Activated T-helper 1 cell treated with Interleukin-2 at 50 U/mL for 16 hours (primary cell): Measurements from ENCODE around the gene TTC32.
"Not testable (repeated sequence)": the region's sequence is repeated elsewhere in the genome, so short reads cannot be mapped to it uniquely, and the experiment has no call there.

Source experiments
- DNase-seq: peaks from one replicate; pipeline ENCODE4 v3.0.0-alpha.2; 2020; ENCODE audit warnings: low read depth

Gene TTC32

GRCh38 chr2:19899985-19900930, 1.5 kb downstream of the TTC32 start:
- DNase-seq = no peak

GRCh38 chr2:19898592-19899329, 3.0 kb downstream of the TTC32 start:
- DNase-seq = no peak

- DNase-seq = no peak
Observed at GRCh38 chr2:19897623-19898245, 4.0 kb downstream of the TTC32 start.

- no peak for DNase-seq
Observed at GRCh38 chr2:19895535-19895934, 6.2 kb downstream of the TTC32 start.

DNA sequence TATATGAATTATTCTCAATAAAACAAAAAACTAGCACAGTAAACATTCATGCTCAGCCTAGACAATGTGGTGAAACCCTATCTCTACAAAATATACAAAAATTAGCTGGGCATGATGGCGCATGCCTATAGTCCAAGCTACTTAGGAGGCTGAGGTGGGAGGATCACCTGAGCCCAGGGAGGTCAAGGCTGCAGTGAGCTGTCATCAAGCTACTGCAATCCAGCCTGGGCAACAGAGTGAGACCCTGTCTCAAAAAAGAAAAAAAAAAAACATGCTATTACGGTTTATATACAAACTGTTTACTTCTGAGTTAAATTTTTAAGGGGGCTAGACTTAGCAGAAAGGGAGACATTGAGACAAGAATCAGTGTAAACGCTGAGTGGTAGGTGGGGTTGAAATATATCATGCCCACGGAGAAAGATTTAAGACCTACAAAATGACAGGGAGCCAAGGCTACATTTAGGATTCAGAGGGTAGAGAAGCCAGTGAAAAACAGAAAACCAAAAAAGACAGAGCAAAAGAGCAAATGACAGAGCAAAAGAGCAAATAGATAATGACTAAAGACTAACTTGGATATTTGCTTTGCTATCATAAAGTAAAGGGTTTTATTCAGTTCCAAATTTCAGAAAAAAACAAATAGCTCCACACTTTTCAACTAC, 7.5 kb downstream of the TTC32 start:
- DNase-seq = no peak

DNA sequence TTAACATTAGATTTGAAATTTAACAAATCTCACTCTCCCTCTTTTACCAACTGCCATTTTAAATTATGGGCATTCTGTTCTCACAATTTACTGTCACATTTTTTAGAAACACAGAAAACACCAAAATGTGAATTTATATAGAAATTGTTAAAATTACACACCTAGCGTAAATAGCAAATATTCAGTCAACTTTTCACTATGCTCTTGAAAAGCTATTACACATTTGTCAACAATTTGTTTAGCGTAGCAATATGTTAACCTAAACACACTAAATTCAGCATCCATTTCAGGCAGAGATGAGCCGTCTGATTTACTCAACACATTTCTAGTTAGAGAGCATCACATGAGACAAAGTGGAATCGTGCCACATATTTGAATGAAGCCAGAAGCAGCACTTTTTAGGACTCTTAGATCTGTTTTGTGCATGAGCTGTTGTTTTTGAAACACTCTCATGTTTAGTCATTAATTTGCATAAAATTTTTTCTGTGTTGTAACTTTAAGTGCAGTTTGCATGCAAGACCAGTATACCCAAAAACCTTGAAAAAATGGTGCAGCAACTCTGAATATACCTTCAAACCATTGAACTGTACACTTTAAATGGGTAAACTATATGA, 8.2 kb downstream of the TTC32 start:
- no peak for DNase-seq

- DNase-seq = not testable (repeated sequence)
Observed at GRCh38 chr2:19891971-19892370, 9.8 kb downstream of the TTC32 start.

DNA sequence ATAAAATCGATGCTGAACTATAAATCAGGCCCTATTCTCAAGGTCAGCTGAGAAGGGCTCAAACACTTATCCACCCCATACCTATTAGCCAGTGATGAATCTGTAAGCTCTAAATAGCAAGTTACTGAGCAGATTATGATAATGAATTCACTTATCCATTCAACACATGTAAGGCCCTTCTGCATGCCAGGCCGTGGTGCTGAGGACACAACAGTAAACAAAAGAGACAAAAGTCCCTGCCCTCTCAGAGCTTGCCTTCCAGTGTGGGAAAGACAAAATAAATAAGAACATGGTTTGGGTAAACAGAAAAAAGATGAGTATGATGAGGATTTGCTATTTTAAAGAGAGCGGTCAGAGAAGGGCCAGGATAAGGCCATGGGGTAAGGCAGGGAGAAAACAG, 11.7 kb downstream of the TTC32 start:
- no peak for DNase-seq

DNA sequence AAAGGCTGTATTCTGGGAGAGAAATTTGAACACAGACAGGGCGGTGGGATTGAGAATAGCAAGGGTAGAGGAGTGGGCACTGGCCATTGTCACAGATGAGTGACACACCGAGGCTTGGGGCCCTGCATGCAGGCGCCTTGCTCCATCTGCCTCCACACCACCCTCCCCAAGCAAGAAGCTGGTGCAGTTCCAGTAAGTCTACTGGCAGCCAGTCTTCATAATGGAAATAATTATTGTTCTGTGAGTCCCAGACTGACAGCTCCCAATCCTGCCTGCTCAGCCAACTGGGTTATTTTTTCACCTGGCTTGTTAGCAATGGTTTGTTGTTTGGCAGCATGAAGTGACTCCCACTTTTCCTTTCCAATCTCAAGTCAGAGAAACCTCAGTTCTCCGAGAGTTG, 13.0 kb downstream of the TTC32 start:
- DNase-seq = no peak

GRCh38 chr2:19887510-19887909, 14.3 kb downstream of the TTC32 start:
- no peak for DNase-seq

DNA sequence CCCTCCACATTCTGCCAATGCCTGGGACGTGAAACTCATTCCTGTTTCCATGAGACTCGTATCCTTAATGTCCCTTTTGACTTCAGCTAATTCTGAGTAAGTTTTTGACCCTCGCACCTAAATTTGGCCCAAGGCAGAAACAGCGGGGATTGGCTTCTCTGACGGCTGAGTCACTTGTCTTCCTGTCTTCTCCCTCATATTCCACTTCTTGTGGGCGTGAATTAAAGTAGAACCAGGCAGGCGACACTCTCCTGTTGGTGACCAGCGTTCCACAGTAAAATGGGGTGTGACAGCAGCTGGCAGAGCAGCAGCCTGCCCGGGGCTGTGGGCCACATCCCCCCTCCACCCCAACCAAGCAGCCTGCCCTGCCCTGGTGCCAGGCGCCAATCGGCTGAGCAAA, 15.5 kb downstream of the TTC32 start:
- no peak for DNase-seq

- no peak for DNase-seq
Observed at GRCh38 chr2:19885791-19886190, 16.0 kb downstream of the TTC32 start.

GRCh38 chr2:19883971-19884720, 17.6 kb downstream of the TTC32 start:
- DNase-seq = no peak

DNA sequence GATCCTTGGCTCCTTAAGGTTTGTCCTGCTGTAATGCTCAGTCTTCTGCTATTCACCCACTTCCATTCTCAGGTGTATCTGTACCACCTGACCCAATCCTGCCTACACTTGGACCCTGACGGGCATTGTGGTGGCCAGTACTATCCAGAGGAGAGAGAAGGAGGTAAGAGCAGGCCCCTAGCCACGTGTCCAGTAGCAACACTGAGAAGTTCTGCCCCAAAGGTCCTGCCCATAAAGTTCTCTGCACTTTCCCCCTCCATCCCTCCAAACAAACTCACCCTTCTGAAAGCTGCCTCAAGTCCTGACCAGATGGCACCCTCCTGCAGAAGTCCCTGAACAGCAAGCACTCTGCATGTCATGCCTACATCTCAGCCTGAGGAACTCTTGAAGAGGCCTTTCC, 18.3 kb downstream of the TTC32 start:
- no peak for DNase-seq

DNA sequence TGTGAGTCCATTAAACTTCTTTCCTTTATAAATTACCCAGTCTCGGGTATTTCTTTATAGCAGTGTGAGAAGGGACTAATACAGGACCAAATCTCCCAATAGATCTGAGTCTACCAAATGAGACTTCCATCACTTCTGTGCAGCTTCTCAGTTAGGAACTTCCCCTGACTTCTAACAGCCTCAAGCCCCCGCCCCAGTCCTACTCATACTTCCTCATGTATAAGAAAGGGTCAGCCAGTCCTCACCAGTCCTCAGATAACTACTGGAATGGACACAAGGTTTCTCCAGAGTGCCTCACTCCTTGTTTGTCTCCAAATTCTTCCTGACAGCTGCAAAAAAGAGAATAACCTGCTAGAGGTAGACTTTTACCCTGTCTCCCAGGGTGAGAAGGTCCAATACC, 19.5 kb downstream of the TTC32 start:
- DNase-seq = no peak

- DNase-seq = no peak
Observed at GRCh38 chr2:19881908-19882265, 19.9 kb downstream of the TTC32 start.

GRCh38 chr2:19881221-19881907, 20.4 kb downstream of the TTC32 start:
- DNase-seq = no peak

- DNase-seq = not testable (repeated sequence)
Observed at GRCh38 chr2:19880191-19880590, 21.6 kb downstream of the TTC32 start.

- DNase-seq = no peak
Observed at GRCh38 chr2:19879120-19879519, 22.7 kb downstream of the TTC32 start.

GRCh38 chr2:19878268-19879046, 23.3 kb downstream of the TTC32 start:
- DNase-seq = no peak
